Mammary epithelial cell (primary cell): ENCODE measurements around the gene SMAD1.

Source experiments
- EZH2 ChIP-seq: IDR thresholded peaks from 2 replicates; pipeline ENCODE4 v1.6.1; 2012; ENCODE audit warnings: low read length, inconsistent platforms, borderline replicate concordance
- TF ChIP-seq, protein P1 (sequence below), 2 donors: IDR thresholded peaks in 1 of 2; conservative IDR thresholded peaks in 1 of 2; 2 replicates each; pipeline ENCODE4 v1.5.1; 2011 to 2012; ENCODE audit warnings: inconsistent platforms in 2 of 2, low read length in 2 of 2, mild to moderate bottlenecking in 2 of 2, control low read depth in 1 of 2, low read depth in 1 of 2; ENCODE audit not compliant: insufficient read depth in 1 of 2; ENCODE audit errors: extremely low read depth in 1 of 2

GRCh38 chr4:145490796-145491195, 9.1 kb downstream of the SMAD1 start:
- TF ChIP-seq, protein P1, sequence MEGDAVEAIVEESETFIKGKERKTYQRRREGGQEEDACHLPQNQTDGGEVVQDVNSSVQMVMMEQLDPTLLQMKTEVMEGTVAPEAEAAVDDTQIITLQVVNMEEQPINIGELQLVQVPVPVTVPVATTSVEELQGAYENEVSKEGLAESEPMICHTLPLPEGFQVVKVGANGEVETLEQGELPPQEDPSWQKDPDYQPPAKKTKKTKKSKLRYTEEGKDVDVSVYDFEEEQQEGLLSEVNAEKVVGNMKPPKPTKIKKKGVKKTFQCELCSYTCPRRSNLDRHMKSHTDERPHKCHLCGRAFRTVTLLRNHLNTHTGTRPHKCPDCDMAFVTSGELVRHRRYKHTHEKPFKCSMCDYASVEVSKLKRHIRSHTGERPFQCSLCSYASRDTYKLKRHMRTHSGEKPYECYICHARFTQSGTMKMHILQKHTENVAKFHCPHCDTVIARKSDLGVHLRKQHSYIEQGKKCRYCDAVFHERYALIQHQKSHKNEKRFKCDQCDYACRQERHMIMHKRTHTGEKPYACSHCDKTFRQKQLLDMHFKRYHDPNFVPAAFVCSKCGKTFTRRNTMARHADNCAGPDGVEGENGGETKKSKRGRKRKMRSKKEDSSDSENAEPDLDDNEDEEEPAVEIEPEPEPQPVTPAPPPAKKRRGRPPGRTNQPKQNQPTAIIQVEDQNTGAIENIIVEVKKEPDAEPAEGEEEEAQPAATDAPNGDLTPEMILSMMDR (conservative IDR thresholded peaks at IDR 0.05 in 1 of 2, IDR thresholded peaks at IDR 0.05 in 1 of 2; ENCODE audit: extremely low read depth in 1 of 2, insufficient read depth in 1 of 2, low read depth in 1 of 2, low read length in 2 of 2) = no peak
- no peak for TF ChIP-seq EZH2
